ENCODE data around the gene RCL1.

DNA sequence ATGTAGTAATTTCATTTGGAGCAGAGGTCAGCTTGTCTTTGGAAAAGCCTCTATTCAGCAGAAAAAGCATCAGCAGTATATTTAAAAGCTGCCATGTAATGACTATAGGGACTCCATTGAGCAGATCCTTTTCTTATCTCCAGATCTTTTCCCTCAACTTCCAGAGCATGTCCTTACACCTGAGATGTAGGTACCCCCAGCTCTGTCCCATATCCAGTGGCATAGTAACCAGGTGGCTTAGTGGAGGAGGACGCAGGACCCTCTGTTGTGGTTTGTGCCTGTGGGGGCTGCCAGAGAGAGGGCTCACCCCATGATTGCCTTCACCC is 61.5 kb downstream of the RCL1 start:
- TF ChIP-seq CTCF (IDR thresholded peaks at IDR 0.05; ENCODE audit: borderline replicate concordance, extremely low read depth, low read length, poor library complexity, severe bottlenecking) (no peak), EZH2 (IDR thresholded peaks at IDR 0.05; ENCODE audit: borderline replicate concordance, low read depth, low read length, severe bottlenecking) (no peak)

Measured in DND-41 (cell line).